Measurements from ENCODE around the gene TASOR2. TPM values are rescaled to one million over a fixed set of nuclear protein-coding genes. Genes with fewer than 3 reads are reported as not detected.

Gene TASOR2
- total RNA-seq, 2 donors from 2014 or later = 57.5 to 59.6 TPM

GRCh38 chr10:5654218-5654755 is 30.4 kb upstream of the TASOR2 start:
- no peak for DNase-seq (ENCODE audit: low spot score)
- intact Hi-C loops (cut with DNase I) = no loop called here

DNA sequence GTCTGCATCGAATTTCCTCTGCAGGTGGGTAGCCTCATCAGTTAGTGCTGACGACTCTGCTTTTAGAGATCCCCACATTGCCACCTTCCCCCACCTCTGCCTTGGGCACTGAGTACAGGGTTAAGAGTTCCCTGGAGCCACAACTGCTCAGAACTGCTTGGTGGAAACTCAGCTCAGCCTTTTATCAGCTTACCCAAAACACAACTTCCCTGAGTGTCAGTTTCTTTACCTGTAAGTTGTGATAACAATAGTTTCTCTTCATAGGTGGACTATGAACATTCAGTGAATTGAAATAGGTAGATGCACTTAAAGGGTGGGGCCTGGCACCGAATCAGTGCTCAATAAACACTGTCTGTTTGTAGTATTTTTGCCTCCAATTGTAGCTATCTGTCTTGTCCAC is 29.5 kb upstream of the TASOR2 start:
- DNase-seq (ENCODE audit: low spot score) = no peak
- intact Hi-C loops (cut with DNase I) = no loop called here

GRCh38 chr10:5656737-5657579 is 27.7 kb upstream of the TASOR2 start:
- intact Hi-C loops (cut with DNase I) = no loop called here
- no peak for DNase-seq (ENCODE audit: low spot score)

GRCh38 chr10:5658871-5659618 is 25.6 kb upstream of the TASOR2 start:
- intact Hi-C loops (cut with DNase I) = no loop called here
- no peak for DNase-seq (ENCODE audit: low spot score)

- intact Hi-C loops (cut with DNase I) = loop anchor here in 1 of 2 donors (1.0 kb wide), 1 partner anchor 18 kb away; no protein-coding TSS in a partner anchor
- DNase-seq (ENCODE audit: low spot score) = peak; percentile 88
Measured at GRCh38 chr10:5659702-5660528, 24.7 kb upstream of the TASOR2 start.

GRCh38 chr10:5661043-5661442 is 23.6 kb upstream of the TASOR2 start:
- DNase-seq (ENCODE audit: low spot score) = no peak
- intact Hi-C loops (cut with DNase I) = no loop called here

DNA sequence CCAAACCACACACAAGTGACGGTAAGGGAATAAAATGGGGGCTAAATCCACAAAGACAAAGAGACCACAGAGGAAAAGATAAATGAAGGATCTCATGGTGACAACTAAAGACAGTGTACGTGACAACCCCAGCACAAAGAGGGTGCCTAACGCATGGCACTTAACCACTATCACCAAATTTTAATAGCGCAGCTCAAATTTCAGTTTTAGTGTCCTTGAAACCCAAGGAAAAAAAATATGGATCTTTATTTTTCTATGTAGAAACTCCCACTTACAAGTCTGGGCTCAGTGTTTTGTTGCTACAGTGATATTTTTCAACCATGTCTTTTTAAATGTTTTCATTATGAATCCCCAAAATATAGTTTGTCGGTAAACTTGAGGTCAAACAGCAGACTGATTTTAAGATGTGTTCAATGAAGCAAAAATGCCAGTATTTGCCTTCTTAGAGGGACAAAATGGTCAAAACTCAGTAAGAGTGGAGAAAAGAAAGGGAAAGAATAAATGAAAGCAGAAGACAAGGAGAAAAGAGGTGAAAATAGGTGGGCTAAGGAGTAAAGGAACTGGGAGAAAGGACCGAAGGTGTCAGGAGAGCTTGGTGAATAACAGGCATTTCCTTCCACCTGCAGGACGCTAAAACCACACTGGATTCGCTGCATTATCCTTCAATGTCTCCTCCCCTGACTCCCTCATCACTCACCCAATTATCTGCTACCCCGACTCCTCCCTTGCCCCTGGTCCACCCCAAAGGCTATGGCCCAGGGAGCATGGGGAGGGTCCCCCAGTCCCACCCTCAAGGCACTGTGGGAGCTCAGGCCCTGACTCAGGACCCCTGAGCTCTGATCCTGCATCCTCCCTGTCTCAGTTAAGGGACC is 21.7 kb upstream of the TASOR2 start:
- no peak for DNase-seq (ENCODE audit: low spot score)
- intact Hi-C loops (cut with DNase I) = no loop called here

DNA sequence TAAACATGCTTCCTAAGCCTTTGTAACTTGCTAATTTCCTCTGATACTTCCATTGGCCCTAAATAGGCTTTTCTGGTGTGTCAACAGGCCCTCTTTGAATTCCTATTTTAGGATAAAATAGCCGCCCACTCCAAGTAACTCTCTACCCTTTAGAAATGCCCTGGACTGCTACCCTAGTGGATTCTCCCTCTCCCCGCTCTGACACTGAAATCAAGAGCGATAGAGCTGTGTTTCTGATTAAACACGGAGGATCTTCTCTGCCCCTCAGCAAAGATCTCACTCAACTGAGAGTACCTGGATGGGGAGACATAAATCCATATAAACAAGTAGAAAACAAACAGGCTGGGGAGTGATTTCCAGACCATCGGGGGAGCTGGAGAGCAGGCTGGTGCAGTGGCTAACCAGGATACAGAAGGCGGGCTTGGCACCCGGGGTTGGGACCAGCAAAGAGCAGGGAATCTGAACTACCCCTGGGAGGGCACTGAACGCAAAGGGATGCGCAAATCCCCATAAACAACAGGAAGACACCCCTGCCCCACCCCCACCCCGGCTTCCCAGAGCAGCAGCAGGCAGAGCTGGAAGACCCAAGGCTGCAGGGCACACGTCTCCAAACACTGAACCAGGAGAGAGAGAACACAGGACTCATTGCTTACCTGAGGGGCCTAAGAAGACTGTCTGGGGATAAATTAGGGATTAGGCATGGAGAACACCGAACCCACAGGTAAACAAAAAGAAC is 20.8 kb upstream of the TASOR2 start:
- no peak for DNase-seq (ENCODE audit: low spot score)
- intact Hi-C loops (cut with DNase I) = no loop called here

DNA sequence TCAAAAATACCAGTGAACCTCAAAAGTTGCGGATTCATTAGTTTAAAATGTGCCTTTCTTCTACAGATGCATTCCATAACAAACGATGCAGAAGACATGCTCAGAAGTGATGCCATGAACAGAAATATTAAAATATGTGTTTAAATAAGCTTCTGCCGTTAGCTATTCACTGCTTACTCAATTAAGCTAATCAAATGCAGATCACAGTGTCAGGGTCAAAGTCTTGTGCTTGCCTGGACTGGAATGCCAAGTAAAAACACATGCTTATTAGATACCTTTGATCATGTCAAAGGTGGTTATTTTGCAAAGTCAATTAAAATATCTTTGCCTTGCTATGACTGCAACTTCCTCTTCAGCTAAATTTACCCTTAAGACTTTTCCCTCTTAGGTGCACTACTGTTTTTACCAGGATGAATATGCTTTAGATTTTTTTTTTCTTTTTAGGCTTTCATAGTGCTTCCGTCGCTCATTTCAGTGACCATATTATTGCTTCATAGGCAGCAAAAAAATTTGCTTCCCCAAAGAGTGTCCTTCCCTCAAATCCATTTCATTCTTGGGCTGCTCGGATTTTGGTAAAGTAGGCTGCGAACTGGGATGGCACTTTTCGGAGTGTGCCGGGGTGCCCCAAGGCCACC is 19.1 kb upstream of the TASOR2 start:
- no peak for DNase-seq (ENCODE audit: low spot score)
- intact Hi-C loops (cut with DNase I) = no loop called here

- peak; percentile 92 for DNase-seq (ENCODE audit: low spot score)
- intact Hi-C loops (cut with DNase I) = no loop called here
Measured at GRCh38 chr10:5666008-5666840, 18.4 kb upstream of the TASOR2 start, which contains the start of gene ASB13. ASB13 (minus strand) TSS chr10:5666595; CDS start chr10:5666551, 44 bp downstream.

GRCh38 chr10:5666841-5667630 is 17.6 kb upstream of the TASOR2 start:
- DNase-seq (ENCODE audit: low spot score) = no peak
- intact Hi-C loops (cut with DNase I) = no loop called here

- intact Hi-C loops (cut with DNase I) = no loop called here
- no peak for DNase-seq (ENCODE audit: low spot score)
Measured at GRCh38 chr10:5668429-5668828, 16.2 kb upstream of the TASOR2 start.

- intact Hi-C loops (cut with DNase I) = no loop called here
- no peak for DNase-seq (ENCODE audit: low spot score)
Measured at GRCh38 chr10:5669604-5670003, 15.0 kb upstream of the TASOR2 start.

DNA sequence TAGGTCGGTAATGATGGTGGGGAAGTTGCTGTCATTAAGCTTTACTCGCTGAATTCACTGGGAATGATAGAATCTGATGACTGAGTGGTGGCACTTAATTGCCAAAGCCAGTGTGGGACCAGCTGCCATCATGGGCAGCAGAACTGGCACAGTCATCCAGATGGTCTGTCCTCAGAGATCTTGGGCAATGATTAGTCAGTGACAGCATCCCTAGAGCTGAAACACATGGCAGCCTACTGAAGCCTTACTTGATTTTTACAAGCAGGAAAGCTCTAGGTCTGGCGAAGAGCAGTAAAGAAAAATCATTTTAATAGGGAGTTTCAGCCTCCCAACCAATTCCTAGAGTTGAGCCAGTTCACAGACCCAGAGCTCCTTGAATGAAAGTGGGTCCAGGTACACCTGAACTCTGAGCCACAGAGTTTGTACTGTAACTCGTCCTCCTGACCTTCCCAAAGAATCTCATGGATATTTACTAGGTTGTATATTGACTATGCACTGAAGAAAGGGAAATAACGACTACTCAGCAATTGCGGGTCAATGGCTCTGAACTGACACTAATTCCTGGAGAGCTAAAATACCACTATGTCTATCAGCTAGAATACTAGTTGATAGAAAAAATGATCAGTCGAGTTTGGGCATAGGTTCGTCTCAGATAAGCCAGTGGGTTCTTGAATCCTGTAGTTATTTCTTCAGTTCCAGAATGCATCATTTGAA is 13.8 kb upstream of the TASOR2 start:
- intact Hi-C loops (cut with DNase I) = no loop called here
- no peak for DNase-seq (ENCODE audit: low spot score)

DNA sequence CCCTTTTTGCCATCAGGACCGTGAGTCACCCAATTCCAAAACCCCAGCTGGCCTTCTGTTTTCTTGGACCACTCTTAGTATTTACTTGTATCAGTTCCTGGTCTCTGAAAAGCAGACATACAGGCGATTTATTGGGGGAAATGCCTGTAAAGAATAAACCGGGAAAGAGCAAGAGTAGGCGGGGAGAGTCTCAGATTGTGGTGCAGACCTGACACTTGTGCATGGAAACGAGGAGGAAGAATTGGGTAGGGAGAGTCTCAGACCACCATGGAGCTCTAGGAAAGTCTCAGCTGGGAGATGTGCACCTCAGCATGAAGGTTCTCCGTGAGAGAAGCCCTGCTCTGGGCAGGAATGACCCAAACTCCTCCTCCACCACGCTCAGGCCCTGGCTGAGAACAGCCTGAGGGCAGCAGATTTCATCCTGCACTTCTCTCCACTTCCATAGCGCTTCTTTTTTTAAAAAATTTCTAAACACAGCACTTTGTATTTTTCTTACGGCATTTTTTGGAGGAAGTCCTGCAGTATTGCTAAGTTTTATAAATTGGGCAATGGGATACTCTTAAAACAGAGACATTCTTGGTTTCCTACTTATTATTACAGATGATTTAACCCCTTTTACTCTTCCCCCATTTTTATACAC is 6.1 kb upstream of the TASOR2 start:
- intact Hi-C loops (cut with DNase I) = no loop called here
- DNase-seq (ENCODE audit: low spot score) = no peak

Measured in posterior vena cava (tissue), 2 donors.